Stimulated activated naive CD8-positive, alpha-beta T cell treated with anti-CD3 and anti-CD28 coated beads, Interleukin-15, Interleukin-2, amounts not matched to agents 100 ng/mL and 50 ng/mL, for 24 hours (primary cell): Measurements from ENCODE around the gene NGFR.
"Not testable (repeated sequence)": the region's sequence is repeated elsewhere in the genome, so short reads cannot be mapped to it uniquely, and the experiment has no call there.

Source experiments
- H3K27ac Mint-ChIP-seq: one replicate; pipeline ENCODE4 v1.8.0; 2021; ENCODE audit warnings: mild to moderate bottlenecking, mixed read lengths
- H3K27me3 Mint-ChIP-seq: one replicate; pipeline ENCODE4 v1.8.0; 2021; ENCODE audit warnings: mixed read lengths
- H3K36me3 Mint-ChIP-seq: one replicate; pipeline ENCODE4 v1.8.0; 2021; ENCODE audit warnings: low read depth, mixed read lengths
- H3K4me1 Mint-ChIP-seq: one replicate; pipeline ENCODE4 v1.8.0; 2021; ENCODE audit warnings: low read depth, mixed read lengths
- H3K4me3 Mint-ChIP-seq: one replicate; pipeline ENCODE4 v1.8.0; 2021; ENCODE audit warnings: mild to moderate bottlenecking, mixed read lengths
- H3K9me3 Mint-ChIP-seq: one replicate; pipeline ENCODE4 v1.8.0; 2021; ENCODE audit warnings: mixed read lengths

Gene NGFR

GRCh38 chr17:49498029-49498615, 3.0 kb downstream of the NGFR start:
- H3K4me3 Mint-ChIP-seq, result no peak overlapping the region
- H3K4me1 Mint-ChIP-seq, result peaks cover 17% of the 10 kb centered on the region
- H3K27ac Mint-ChIP-seq, result no peak overlapping the region
- H3K36me3 Mint-ChIP-seq, result no peaks in the 10 kb centered on the region
- H3K9me3 Mint-ChIP-seq, result no peaks in the 10 kb centered on the region
- peaks cover 67% of the 10 kb centered on the region for H3K27me3 Mint-ChIP-seq

- H3K4me1 Mint-ChIP-seq, result peaks cover 8% of the 10 kb centered on the region
- H3K9me3 Mint-ChIP-seq, result no peaks in the 10 kb centered on the region
- H3K36me3 Mint-ChIP-seq, result no peaks in the 10 kb centered on the region
- no peak overlapping the region for H3K4me3 Mint-ChIP-seq
- H3K27ac Mint-ChIP-seq, result no peak overlapping the region
- H3K27me3 Mint-ChIP-seq, result peaks cover 73% of the 10 kb centered on the region
These were observed 6.4 kb downstream of the NGFR start for GRCh38 chr17:49501496-49501895.

- Mint-ChIP-seq H3K27ac (no peak overlapping the region), H3K9me3 (no peaks in the 10 kb centered on the region), H3K4me1 (peaks cover 8% of the 10 kb centered on the region), H3K4me3 (no peak overlapping the region), H3K27me3 (peaks cover 74% of the 10 kb centered on the region), H3K36me3 (no peaks in the 10 kb centered on the region)
These were observed 7.2 kb downstream of the NGFR start for GRCh38 chr17:49502254-49502653.

GRCh38 chr17:49502680-49503079, 7.6 kb downstream of the NGFR start:
- H3K36me3 Mint-ChIP-seq, H3K4me3 Mint-ChIP-seq, H3K4me1 Mint-ChIP-seq, H3K27ac Mint-ChIP-seq, H3K9me3 Mint-ChIP-seq: not testable (repeated sequence)
- peaks cover 70% of the 10 kb centered on the region for H3K27me3 Mint-ChIP-seq

GRCh38 chr17:49504369-49504768, 9.3 kb downstream of the NGFR start:
- H3K27me3 Mint-ChIP-seq, result peaks cover 57% of the 10 kb centered on the region
- H3K9me3 Mint-ChIP-seq, result no peaks in the 10 kb centered on the region
- H3K27ac Mint-ChIP-seq, result no peak overlapping the region
- H3K4me1 Mint-ChIP-seq, result no peaks in the 10 kb centered on the region
- no peaks in the 10 kb centered on the region for H3K36me3 Mint-ChIP-seq
- no peak overlapping the region for H3K4me3 Mint-ChIP-seq

- peaks cover 45% of the 10 kb centered on the region for H3K27me3 Mint-ChIP-seq
These were observed 10.8 kb downstream of the NGFR start for GRCh38 chr17:49505854-49506253.

GRCh38 chr17:49506282-49506681, 11.2 kb downstream of the NGFR start:
- no peaks in the 10 kb centered on the region for H3K4me1 Mint-ChIP-seq
- H3K4me3 Mint-ChIP-seq, result no peak overlapping the region
- H3K36me3 Mint-ChIP-seq, result no peaks in the 10 kb centered on the region
- no peaks in the 10 kb centered on the region for H3K9me3 Mint-ChIP-seq
- H3K27ac Mint-ChIP-seq, result no peak overlapping the region
- H3K27me3 Mint-ChIP-seq, result peaks cover 41% of the 10 kb centered on the region

More at GRCh38 chr17:49505854-49506253, 10.8 kb downstream of the NGFR start:
- H3K27ac Mint-ChIP-seq, result no peak overlapping the region
- no peaks in the 10 kb centered on the region for H3K9me3 Mint-ChIP-seq
- no peaks in the 10 kb centered on the region for H3K36me3 Mint-ChIP-seq
- H3K4me1 Mint-ChIP-seq, result no peaks in the 10 kb centered on the region
- H3K4me3 Mint-ChIP-seq, result no peak overlapping the region

- Mint-ChIP-seq H3K36me3 (no peaks in the 10 kb centered on the region), H3K4me3 (no peak overlapping the region), H3K4me1 (no peaks in the 10 kb centered on the region), H3K27ac (no peak overlapping the region), H3K9me3 (no peaks in the 10 kb centered on the region), H3K27me3 (peaks cover 28% of the 10 kb centered on the region)
These were observed 13.2 kb downstream of the NGFR start for GRCh38 chr17:49508061-49508865.

- peaks cover 22% of the 10 kb centered on the region for H3K27me3 Mint-ChIP-seq
These were observed 13.9 kb downstream of the NGFR start for GRCh38 chr17:49508866-49509587.

GRCh38 chr17:49509588-49509917, 14.5 kb downstream of the NGFR start:
- Mint-ChIP-seq H3K27me3 (peaks cover 17% of the 10 kb centered on the region), H3K27ac (no peak overlapping the region), H3K4me1 (no peaks in the 10 kb centered on the region), H3K9me3 (no peaks in the 10 kb centered on the region), H3K4me3 (no peak overlapping the region), H3K36me3 (no peaks in the 10 kb centered on the region)

More at GRCh38 chr17:49508866-49509587, 13.9 kb downstream of the NGFR start:
- no peaks in the 10 kb centered on the region for H3K9me3 Mint-ChIP-seq
- no peak overlapping the region for H3K27ac Mint-ChIP-seq
- H3K36me3 Mint-ChIP-seq, result no peaks in the 10 kb centered on the region
- H3K4me1 Mint-ChIP-seq, result no peaks in the 10 kb centered on the region
- H3K4me3 Mint-ChIP-seq, result no peak overlapping the region

- Mint-ChIP-seq H3K4me3 (no peak overlapping the region), H3K27ac (no peak overlapping the region), H3K36me3 (no peaks in the 10 kb centered on the region), H3K4me1 (no peaks in the 10 kb centered on the region), H3K9me3 (no peaks in the 10 kb centered on the region), H3K27me3 (peaks cover 14% of the 10 kb centered on the region)
These were observed 15.1 kb downstream of the NGFR start for GRCh38 chr17:49510059-49510719.

GRCh38 chr17:49510720-49511110, 15.6 kb downstream of the NGFR start:
- H3K27ac Mint-ChIP-seq, result no peak overlapping the region
- peaks cover 10% of the 10 kb centered on the region for H3K27me3 Mint-ChIP-seq
- H3K9me3 Mint-ChIP-seq, result no peaks in the 10 kb centered on the region
- no peaks in the 10 kb centered on the region for H3K4me1 Mint-ChIP-seq
- H3K4me3 Mint-ChIP-seq, result no peak overlapping the region
- H3K36me3 Mint-ChIP-seq, result no peaks in the 10 kb centered on the region

GRCh38 chr17:49511810-49512209, 16.7 kb downstream of the NGFR start:
- Mint-ChIP-seq H3K36me3 (no peaks in the 10 kb centered on the region), H3K4me3 (no peak overlapping the region), H3K4me1 (no peaks in the 10 kb centered on the region)

GRCh38 chr17:49512296-49513043, 17.4 kb downstream of the NGFR start:
- no peaks in the 10 kb centered on the region for H3K36me3 Mint-ChIP-seq

More at GRCh38 chr17:49511810-49512209, 16.7 kb downstream of the NGFR start:
- Mint-ChIP-seq H3K27me3 (peaks cover 9% of the 10 kb centered on the region), H3K27ac (no peak overlapping the region), H3K9me3 (no peaks in the 10 kb centered on the region)

More at GRCh38 chr17:49512296-49513043, 17.4 kb downstream of the NGFR start:
- Mint-ChIP-seq H3K4me1 (no peaks in the 10 kb centered on the region), H3K4me3 (no peak overlapping the region), H3K27ac (no peak overlapping the region), H3K9me3 (no peaks in the 10 kb centered on the region), H3K27me3 (peaks cover 4% of the 10 kb centered on the region)
